ACC112 (cell line): Measurements from ENCODE around the gene ANO4.

Experiments
- H2AFZ ChIP-seq: fragments of 200-600 bp; sonication (generic); one replicate; pipeline ENCODE4 v1.6.0; 2017; ENCODE audit warnings: antibody characterized with exemption, low read length; ENCODE audit not compliant: unreplicated experiment
- H3K27ac ChIP-seq: fragments of 200-600 bp; sonication (generic); 2 replicates; pipeline ENCODE4 v1.5.1; 2014; ENCODE audit warnings: low read depth, mild to moderate bottlenecking, antibody characterized with exemption, low read length, moderate library complexity
- H3K27me3 ChIP-seq: fragments of 200-600 bp; sonication (generic); 2 replicates; pipeline ENCODE4 v1.6.1; 2014; ENCODE audit warnings: mild to moderate bottlenecking, antibody characterized with exemption, low read length, moderate library complexity, mixed read lengths; ENCODE audit not compliant: insufficient read depth
- H3K36me3 ChIP-seq: fragments of 200-600 bp; sonication (generic); 2 replicates; pipeline ENCODE4 v1.6.1; 2016; ENCODE audit warnings: mild to moderate bottlenecking, antibody characterized with exemption, low read length, moderate library complexity, mixed read lengths; ENCODE audit not compliant: insufficient read depth
- H3K4me1 ChIP-seq: fragments of 200-600 bp; sonication (generic); one replicate; pipeline ENCODE4 v1.6.1; 2016; ENCODE audit warnings: low read length, mixed read lengths; ENCODE audit not compliant: insufficient read depth, unreplicated experiment, control insufficient read depth
- H3K4me3 ChIP-seq: fragments of 200-600 bp; sonication (generic); 2 replicates; pipeline ENCODE4 v1.5.1; 2014; ENCODE audit warnings: mild to moderate bottlenecking, low read depth, low read length
- H3K79me2 ChIP-seq: fragments of 200-600 bp; sonication (generic); one replicate; pipeline ENCODE4 v1.6.0; 2016; ENCODE audit warnings: low read length; ENCODE audit not compliant: control insufficient read depth, unreplicated experiment, insufficient read depth

Gene ANO4

DNA sequence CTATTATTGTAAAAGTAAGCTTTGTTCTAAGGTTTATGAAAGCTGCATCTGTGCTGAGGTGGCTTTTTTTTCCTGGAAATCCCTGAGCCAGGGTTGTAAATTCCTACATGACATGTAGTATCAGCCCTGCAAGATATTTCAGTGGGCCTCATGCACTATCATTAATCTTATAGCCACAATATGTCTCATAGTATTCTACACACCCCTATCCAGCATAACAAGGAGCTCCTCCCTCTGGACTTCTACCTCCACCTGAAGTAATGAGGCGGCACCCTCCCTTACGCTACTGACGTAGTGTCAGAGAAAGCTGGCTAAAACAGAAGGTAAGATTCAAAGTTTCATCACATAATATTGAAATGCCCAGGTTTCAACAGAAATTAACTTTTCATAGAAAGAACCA lies 380.0 kb downstream of the ANO4 start:
- no peaks in the 10 kb centered on the region for H3K4me1 ChIP-seq
- H2AFZ ChIP-seq = no peak overlapping the region
- no peaks in the 10 kb centered on the region for H3K79me2 ChIP-seq

More for the DNA sequence above, 380.0 kb downstream of the ANO4 start:
- Histone ChIP-seq H3K27me3 (peaks cover 32% of the 10 kb centered on the region), H3K36me3 (no peaks in the 10 kb centered on the region), H3K4me3 (no peak overlapping the region), H3K27ac (no peak overlapping the region)
